H9 (cell line): ENCODE results near the gene ULK3. TPM values are rescaled to one million over a fixed set of nuclear protein-coding genes. Genes with fewer than 3 reads are reported as not detected.
A peak's percentile ranks its signal among the peaks of the same experiment; 100 is the strongest.

Experiments used
- DNase-seq: peaks from one replicate; pipeline ENCODE4 v3.0.0-alpha.2; 2017
- H2AFZ ChIP-seq: one replicate; pipeline ENCODE4 v1.6.1; 2013; ENCODE audit warnings: mild to moderate bottlenecking, low read length, control low read depth, moderate library complexity
- H2AK5ac ChIP-seq: 2 replicates; pipeline ENCODE4 v1.6.1; 2013; ENCODE audit warnings: low read length, control low read depth, mixed read lengths; ENCODE audit not compliant: insufficient read length
- H2BK120ac ChIP-seq: one replicate; pipeline ENCODE4 v1.6.1; 2013; ENCODE audit warnings: low read depth, mild to moderate bottlenecking, low read length, control low read depth, inconsistent platforms; ENCODE audit not compliant: poor library complexity, severe bottlenecking
- H2BK12ac ChIP-seq: 2 replicates; pipeline ENCODE4 v1.6.1; 2013; ENCODE audit warnings: low read length, control low read depth, mixed read lengths, low read depth; ENCODE audit not compliant: insufficient read length
- H2BK15ac ChIP-seq: 2 replicates; pipeline ENCODE4 v1.6.1; 2013; ENCODE audit warnings: low read depth, low read length, control low read depth
- H2BK20ac ChIP-seq: one replicate; pipeline ENCODE4 v1.6.1; 2013; ENCODE audit warnings: low read depth, mild to moderate bottlenecking, low read length, control low read depth, inconsistent platforms; ENCODE audit not compliant: poor library complexity, severe bottlenecking
- H2BK5ac ChIP-seq: 2 replicates; pipeline ENCODE4 v1.6.1; 2013; ENCODE audit warnings: low read length, control low read depth, mixed read lengths; ENCODE audit not compliant: insufficient read length
- H3K14ac ChIP-seq: 2 replicates; pipeline ENCODE4 v1.6.1; 2013; ENCODE audit warnings: low read length, control low read depth; ENCODE audit not compliant: insufficient read depth
- H3K18ac ChIP-seq: 2 replicates; pipeline ENCODE4 v1.6.1; 2013; ENCODE audit warnings: low read depth, mild to moderate bottlenecking, mixed read lengths, low read length, control low read depth; ENCODE audit not compliant: insufficient read length
- H3K23ac ChIP-seq: 2 replicates; pipeline ENCODE4 v1.6.1; 2013; ENCODE audit warnings: low read length, control low read depth, mixed read lengths, low read depth; ENCODE audit not compliant: insufficient read length
- H3K23me2 ChIP-seq: 2 replicates; pipeline ENCODE4 v1.6.1; 2013; ENCODE audit warnings: low read depth, mild to moderate bottlenecking, mixed read lengths, low read length, control low read depth; ENCODE audit not compliant: insufficient read length, poor library complexity, severe bottlenecking
- H3K27ac ChIP-seq: 2 replicates; pipeline ENCODE4 v1.5.1; 2013; ENCODE audit warnings: low read length, control low read depth, mixed read lengths, low read depth; ENCODE audit not compliant: insufficient read length
- H3K27me3 ChIP-seq: 2 replicates; pipeline ENCODE4 v1.6.1; 2013; ENCODE audit warnings: low read length, control low read depth, inconsistent platforms; ENCODE audit not compliant: insufficient read depth
- H3K4ac ChIP-seq: 2 replicates; pipeline ENCODE4 v1.6.1; 2013; ENCODE audit warnings: low read depth, mild to moderate bottlenecking, control low read depth, inconsistent platforms, low read length, moderate library complexity
- H3K4me1 ChIP-seq: 2 replicates; pipeline ENCODE4 v1.6.1; 2013; ENCODE audit warnings: low read length, control low read depth, inconsistent platforms; ENCODE audit not compliant: insufficient read depth
- H3K4me2 ChIP-seq: 2 replicates; pipeline ENCODE4 v1.6.1; 2013; ENCODE audit warnings: low read length, control low read depth, mixed read lengths; ENCODE audit not compliant: insufficient read length, insufficient read depth
- H3K56ac ChIP-seq: 2 replicates; pipeline ENCODE4 v1.6.1; 2013; ENCODE audit warnings: low read depth, mild to moderate bottlenecking, mixed read lengths, low read length, control low read depth; ENCODE audit not compliant: insufficient read length
- H3K79me1 ChIP-seq: 2 replicates; pipeline ENCODE4 v1.6.1; 2013; ENCODE audit warnings: low read depth, mild to moderate bottlenecking, moderate library complexity, low read length, control low read depth, inconsistent platforms; ENCODE audit not compliant: insufficient read depth, poor library complexity, severe bottlenecking
- H3K79me2 ChIP-seq: 2 replicates; pipeline ENCODE4 v1.6.1; 2013; ENCODE audit warnings: low read length, control low read depth, inconsistent platforms; ENCODE audit not compliant: insufficient read depth
- H3K9ac ChIP-seq: 2 replicates; pipeline ENCODE4 v1.6.1; 2013; ENCODE audit warnings: low read length, control low read depth, mixed read lengths; ENCODE audit not compliant: insufficient read length; ENCODE audit errors: extremely low read depth
- H3K9me3 ChIP-seq: one replicate; pipeline ENCODE4 v1.6.1; 2013; ENCODE audit warnings: low read depth, low read length, inconsistent platforms; ENCODE audit not compliant: control insufficient read depth
- H3T11ph ChIP-seq: one replicate; pipeline ENCODE4 v1.6.1; 2013; ENCODE audit warnings: mild to moderate bottlenecking, low read length, control low read depth, inconsistent platforms
- H4K20me1 ChIP-seq: one replicate; pipeline ENCODE4 v1.6.1; 2013; ENCODE audit not compliant: control insufficient read depth, insufficient read length, insufficient read depth
- H4K5ac ChIP-seq: 2 replicates; pipeline ENCODE4 v1.6.1; 2013; ENCODE audit warnings: low read depth, mild to moderate bottlenecking, mixed read lengths, low read length, control low read depth; ENCODE audit not compliant: insufficient read length
- H4K8ac ChIP-seq: replicated peaks from 2 replicates; pipeline ENCODE4 v1.6.1; 2013; ENCODE audit warnings: low read length, control low read depth, mixed read lengths, low read depth; ENCODE audit not compliant: insufficient read length
- H4K91ac ChIP-seq: 2 replicates; pipeline ENCODE4 v1.6.1; 2013; ENCODE audit warnings: low read depth, mild to moderate bottlenecking, moderate library complexity, mixed read lengths, low read length, control low read depth; ENCODE audit not compliant: insufficient read length
- H3K27ac Mint-ChIP-seq, 3 experiments: 2 replicates in 2 of 3; 3 replicates in 1 of 3; pipeline ENCODE4 v1.8.0; 2020 to 2021; ENCODE audit warnings: mixed read lengths in 3 of 3, mild to moderate bottlenecking in 1 of 3, moderate library complexity in 1 of 3
- H3K27me3 Mint-ChIP-seq: 2 replicates; pipeline ENCODE4 v1.8.0; 2021; ENCODE audit warnings: low read depth, mild to moderate bottlenecking, moderate library complexity, mixed read lengths
- H3K36me3 Mint-ChIP-seq, 3 experiments: 2 replicates in 2 of 3; 3 replicates in 1 of 3; pipeline ENCODE4 v1.8.0; 2020 to 2021; ENCODE audit warnings: low read depth in 3 of 3, mixed read lengths in 3 of 3; ENCODE audit not compliant: insufficient read depth in 1 of 3
- H3K4me1 Mint-ChIP-seq, 2 experiments: 2 replicates each; pipeline ENCODE4 v1.8.0; 2020; ENCODE audit warnings: mixed read lengths in 2 of 2
- H3K4me3 Mint-ChIP-seq, 2 experiments: 2 replicates in 1 of 2; 3 replicates in 1 of 2; pipeline ENCODE4 v1.8.0; 2020 to 2021; ENCODE audit warnings: mild to moderate bottlenecking in 2 of 2, mixed read lengths in 2 of 2, moderate library complexity in 1 of 2
- H3K9me3 Mint-ChIP-seq, 2 experiments: 2 replicates in 1 of 2; 3 replicates in 1 of 2; pipeline ENCODE4 v1.8.0; 2020; ENCODE audit warnings: mild to moderate bottlenecking in 2 of 2, mixed read lengths in 2 of 2, moderate library complexity in 1 of 2
- WGBS: extraction: QIAGEN DNeasy Blood & Tissue Kit; methylation state at CpG from one replicate; pipeline ENCODE4 v1.1.7; 2013; ENCODE audit warnings: missing lambda C conversion rate, low lambda C conversion rate, mixed read lengths; ENCODE audit not compliant: insufficient read length; ENCODE audit errors: extremely low coverage; 5-methylcytosine and 5-hydroxymethylcytosine counted together
- total RNA-seq: library from RNA; stranded (reverse); gene quantifications from 2 replicates; pipeline ENCODE4 v1.2.1, GENCODE V29; 2021
- TF ChIP-seq, protein P1 (sequence below): fragments of 200-600 bp; sonication (generic); conservative IDR thresholded peaks from 3 replicates; pipeline ENCODE4 v1.8.0; 2021; ENCODE audit warnings: antibody characterized with exemption, mild to moderate bottlenecking

Gene ULK3
- total RNA-seq, 1 experiment from 2014 or later, result 34.0 TPM

DNA sequence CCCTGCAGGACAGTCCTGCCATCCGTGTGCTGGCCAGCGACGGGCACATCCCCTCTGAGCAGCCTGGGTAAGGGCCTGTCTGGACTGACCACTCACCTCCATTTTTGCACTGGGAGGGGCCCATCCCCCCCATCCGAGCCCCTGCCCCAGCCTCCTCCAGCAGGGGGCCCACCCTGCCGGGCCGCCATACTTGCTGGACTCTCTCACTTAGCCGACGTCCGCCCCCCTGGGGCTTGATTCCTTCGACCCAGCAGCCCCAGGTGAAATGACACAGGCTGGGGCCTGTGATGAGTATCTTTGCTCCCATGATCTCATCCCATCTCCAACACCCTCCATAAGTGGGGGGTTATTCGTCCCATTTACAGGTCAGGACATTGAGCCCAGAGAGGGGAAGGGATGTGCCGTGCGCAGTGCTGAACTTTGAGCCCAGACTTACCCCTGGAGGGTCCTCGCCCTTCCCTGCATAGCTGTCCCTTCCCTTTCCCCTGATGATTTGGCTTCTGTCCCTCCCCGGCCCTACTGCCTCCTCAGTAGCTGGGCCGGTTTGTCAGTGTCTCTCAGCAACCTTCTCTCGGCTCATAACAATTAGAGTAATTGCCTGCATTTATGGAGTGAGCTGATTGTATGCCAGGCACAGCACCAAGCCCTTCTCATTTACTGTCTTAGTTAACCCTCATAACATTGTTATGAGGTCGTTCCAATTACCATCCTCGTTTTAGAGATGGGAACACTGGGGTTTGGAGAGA is 26.2 kb downstream of the ULK3 start:
- TF ChIP-seq, protein P1, sequence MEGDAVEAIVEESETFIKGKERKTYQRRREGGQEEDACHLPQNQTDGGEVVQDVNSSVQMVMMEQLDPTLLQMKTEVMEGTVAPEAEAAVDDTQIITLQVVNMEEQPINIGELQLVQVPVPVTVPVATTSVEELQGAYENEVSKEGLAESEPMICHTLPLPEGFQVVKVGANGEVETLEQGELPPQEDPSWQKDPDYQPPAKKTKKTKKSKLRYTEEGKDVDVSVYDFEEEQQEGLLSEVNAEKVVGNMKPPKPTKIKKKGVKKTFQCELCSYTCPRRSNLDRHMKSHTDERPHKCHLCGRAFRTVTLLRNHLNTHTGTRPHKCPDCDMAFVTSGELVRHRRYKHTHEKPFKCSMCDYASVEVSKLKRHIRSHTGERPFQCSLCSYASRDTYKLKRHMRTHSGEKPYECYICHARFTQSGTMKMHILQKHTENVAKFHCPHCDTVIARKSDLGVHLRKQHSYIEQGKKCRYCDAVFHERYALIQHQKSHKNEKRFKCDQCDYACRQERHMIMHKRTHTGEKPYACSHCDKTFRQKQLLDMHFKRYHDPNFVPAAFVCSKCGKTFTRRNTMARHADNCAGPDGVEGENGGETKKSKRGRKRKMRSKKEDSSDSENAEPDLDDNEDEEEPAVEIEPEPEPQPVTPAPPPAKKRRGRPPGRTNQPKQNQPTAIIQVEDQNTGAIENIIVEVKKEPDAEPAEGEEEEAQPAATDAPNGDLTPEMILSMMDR, result no peak
- H3K27me3 ChIP-seq, result no peaks in the 10 kb centered on the region
- H3K27ac ChIP-seq, result no peak overlapping the region
- no peaks in the 10 kb centered on the region for H4K20me1 ChIP-seq
- Mint-ChIP-seq H3K4me3 (no peak overlapping the region), H3K36me3 (no peaks in the 10 kb centered on the region), H3K27ac (peak overlapping the region in 2 of 3 experiments; percentile 76 to 86; a peak in 4 of 7 replicates), H3K27me3 (peaks cover 13% of the 10 kb centered on the region), H3K9me3 (no peaks in the 10 kb centered on the region; a peak in 1 of 5 replicates), H3K4me1 (peaks cover 17 to 33% of the 10 kb centered on the region in 2 experiments)
- WGBS, result no CpG with 5 or more reads among the region's 19 CpGs
- H3K23me2 ChIP-seq, result no peaks in the 10 kb centered on the region
- H3K9ac ChIP-seq, result no peak overlapping the region
- no peak overlapping the region for H4K91ac ChIP-seq
- H3K4ac ChIP-seq, result no peak overlapping the region
- no peak for DNase-seq
- H2AK5ac ChIP-seq, result no peak overlapping the region
- H3K79me1 ChIP-seq, result no peaks in the 10 kb centered on the region
- H3K9me3 ChIP-seq, result no peaks in the 10 kb centered on the region
- no peak overlapping the region for H4K8ac ChIP-seq
- no peak overlapping the region for H2BK120ac ChIP-seq
- H2BK12ac ChIP-seq, result no peak overlapping the region
- H3K14ac ChIP-seq, result peak overlapping the region; percentile 68
- no peak overlapping the region for H2BK15ac ChIP-seq
- H3K79me2 ChIP-seq, result no peaks in the 10 kb centered on the region
- H3K18ac ChIP-seq, result no peak overlapping the region
- H2AFZ ChIP-seq, result no peak overlapping the region
- H2BK20ac ChIP-seq, result no peak overlapping the region
- no peak overlapping the region for H3T11ph ChIP-seq
- H4K5ac ChIP-seq, result no peak overlapping the region
- no peak overlapping the region for H2BK5ac ChIP-seq
- H3K56ac ChIP-seq, result no peak overlapping the region
- no peaks in the 10 kb centered on the region for H3K4me1 ChIP-seq
- no peak overlapping the region for H3K23ac ChIP-seq
- no peak overlapping the region for H3K4me2 ChIP-seq
